ENCODE results near the gene UNK. TPM values are rescaled to one million over a fixed set of nuclear protein-coding genes. Genes with fewer than 3 reads are reported as not detected.
"Not testable (repeated sequence)": the region's sequence is repeated elsewhere in the genome, so short reads cannot be mapped to it uniquely, and the experiment has no call there.

UNK gene
- total RNA-seq, 2 donors from 2014 or later = 19.0 to 22.1 TPM

GRCh38 chr17:75845058-75845711 is 60.6 kb downstream of the UNK start:
- Mint-ChIP-seq H3K36me3 (ENCODE audit: low read depth) (peaks cover 84% of the 10 kb centered on the region), H3K27ac (peak overlapping the region; percentile 50), H3K27me3 (no peaks in the 10 kb centered on the region), H3K4me3 (peak overlapping the region; percentile 88), H3K9me3 (no peaks in the 10 kb centered on the region), H3K4me1 (no peaks in the 10 kb centered on the region)
- ATAC-seq (replicated peaks) = peak; percentile 72

DNA sequence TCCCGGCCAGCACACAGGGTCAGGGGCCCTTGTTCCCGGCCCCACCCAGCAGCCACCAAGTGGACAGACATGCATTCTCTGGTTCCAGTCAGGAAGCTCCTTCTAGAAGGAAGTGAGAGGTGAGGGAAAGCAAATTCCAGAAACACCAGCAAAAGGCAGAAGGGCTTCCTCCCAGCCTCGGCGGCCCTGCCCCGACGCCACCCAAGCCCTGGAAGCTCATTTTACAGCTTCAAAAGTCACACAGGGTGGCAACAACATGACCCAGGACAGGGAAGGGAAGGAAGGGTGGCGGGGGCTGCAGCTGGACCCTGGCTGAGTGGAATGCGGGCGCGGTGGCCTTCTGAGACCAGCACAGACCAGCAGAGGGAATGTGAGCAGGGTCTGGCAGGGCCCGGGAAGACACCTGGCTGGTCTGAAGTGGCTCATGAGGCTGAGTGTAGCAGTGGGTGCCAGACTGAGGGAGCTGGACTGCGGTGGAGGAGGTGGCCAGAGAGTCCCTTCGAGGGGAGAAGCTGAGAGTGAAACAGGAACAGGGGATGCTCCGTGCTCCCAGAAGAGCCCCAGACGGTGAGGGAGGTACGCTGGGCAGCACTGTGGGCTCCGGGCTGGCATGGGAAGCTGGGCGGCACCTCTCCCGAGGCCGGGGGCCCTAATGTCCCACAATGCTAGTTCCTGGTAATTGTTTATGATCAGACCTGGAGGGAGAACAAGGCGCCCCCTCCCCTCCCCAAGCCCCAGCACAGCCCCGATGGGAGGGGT is 61.5 kb downstream of the UNK start:
- Mint-ChIP-seq H3K4me3 (peak overlapping the region; percentile 88), H3K27ac (peak overlapping the region; percentile 50), H3K36me3 (ENCODE audit: low read depth) (peaks cover 85% of the 10 kb centered on the region), H3K9me3 (no peaks in the 10 kb centered on the region), H3K27me3 (no peaks in the 10 kb centered on the region), H3K4me1 (no peaks in the 10 kb centered on the region)
- ATAC-seq (replicated peaks) = no peak

GRCh38 chr17:75846692-75847613 is 62.3 kb downstream of the UNK start:
- no peak for ATAC-seq (replicated peaks)
- Mint-ChIP-seq H3K9me3 (no peaks in the 10 kb centered on the region), H3K4me3 (no peak overlapping the region), H3K36me3 (ENCODE audit: low read depth) (peaks cover 90% of the 10 kb centered on the region), H3K27ac (no peak overlapping the region), H3K27me3 (no peaks in the 10 kb centered on the region), H3K4me1 (no peaks in the 10 kb centered on the region)

GRCh38 chr17:75847614-75848522 is 63.3 kb downstream of the UNK start:
- peaks cover 92% of the 10 kb centered on the region for H3K36me3 Mint-ChIP-seq (ENCODE audit: low read depth)

DNA sequence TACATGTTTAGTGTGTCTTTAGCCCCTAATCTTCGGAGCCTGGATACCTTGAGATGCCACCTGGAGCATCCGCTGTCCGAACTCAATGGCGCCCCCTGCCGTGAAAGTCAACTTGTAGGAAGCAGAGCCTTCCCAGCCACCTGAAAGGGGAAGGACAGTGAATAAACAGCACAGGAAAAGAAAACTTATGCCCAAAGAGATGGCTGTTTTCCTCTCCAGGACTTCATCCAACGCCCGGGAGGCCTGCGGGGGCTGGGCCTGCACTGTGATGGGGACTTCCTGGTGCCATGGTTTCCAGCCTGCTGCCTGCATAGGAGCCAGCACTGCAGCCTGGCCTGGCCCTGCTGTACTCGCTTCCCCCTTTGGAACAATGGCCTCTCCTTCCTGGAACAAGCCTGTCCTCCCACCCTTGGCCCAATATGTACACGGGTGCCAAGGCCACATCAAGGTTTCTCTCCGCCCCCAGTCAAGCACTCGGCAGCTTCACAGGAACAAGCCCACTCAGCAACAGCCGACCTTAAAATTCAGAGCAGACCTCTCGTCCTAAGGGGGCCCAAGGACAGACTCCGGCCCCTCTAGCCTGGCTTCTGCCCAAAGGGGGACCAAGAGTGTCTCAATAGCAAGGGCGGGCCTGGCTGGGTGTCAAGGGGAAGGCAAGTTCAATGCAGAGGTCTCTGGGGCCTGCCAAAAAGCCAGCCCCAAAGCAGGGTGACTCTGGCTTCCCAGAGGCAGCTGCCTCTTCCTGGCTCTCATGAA is 64.1 kb downstream of the UNK start:
- H3K27ac Mint-ChIP-seq = peak overlapping the region; percentile 43
- ATAC-seq (replicated peaks) = no peak
- no peaks in the 10 kb centered on the region for H3K9me3 Mint-ChIP-seq
- no peaks in the 10 kb centered on the region for H3K27me3 Mint-ChIP-seq
- peaks cover 85% of the 10 kb centered on the region for H3K36me3 Mint-ChIP-seq (ENCODE audit: low read depth)
- H3K4me1 Mint-ChIP-seq = no peaks in the 10 kb centered on the region
- no peak overlapping the region for H3K4me3 Mint-ChIP-seq

More at GRCh38 chr17:75847614-75848522, 63.3 kb downstream of the UNK start:
- no peaks in the 10 kb centered on the region for H3K27me3 Mint-ChIP-seq
- H3K9me3 Mint-ChIP-seq = no peaks in the 10 kb centered on the region
- H3K4me3 Mint-ChIP-seq = no peak overlapping the region
- H3K27ac Mint-ChIP-seq = peak overlapping the region; percentile 43
- ATAC-seq (replicated peaks) = no peak
- no peaks in the 10 kb centered on the region for H3K4me1 Mint-ChIP-seq

GRCh38 chr17:75849279-75849646 is 64.7 kb downstream of the UNK start:
- Mint-ChIP-seq H3K27me3 (no peaks in the 10 kb centered on the region), H3K36me3 (ENCODE audit: low read depth) (peaks cover 79% of the 10 kb centered on the region), H3K9me3 (no peaks in the 10 kb centered on the region), H3K4me3 (no peak overlapping the region), H3K4me1 (no peaks in the 10 kb centered on the region), H3K27ac (no peak overlapping the region)
- no peak for ATAC-seq (replicated peaks)

- Mint-ChIP-seq H3K36me3 (ENCODE audit: low read depth) (peaks cover 78% of the 10 kb centered on the region), H3K4me1 (no peaks in the 10 kb centered on the region), H3K27ac (no peak overlapping the region), H3K27me3 (no peaks in the 10 kb centered on the region), H3K4me3 (no peak overlapping the region), H3K9me3 (no peaks in the 10 kb centered on the region)
- ATAC-seq (replicated peaks) = no peak
These were observed 65.1 kb downstream of the UNK start for GRCh38 chr17:75849724-75850123.

- Mint-ChIP-seq H3K27me3 (no peaks in the 10 kb centered on the region), H3K27ac (no peak overlapping the region), H3K9me3 (no peaks in the 10 kb centered on the region), H3K4me3 (no peak overlapping the region), H3K36me3 (ENCODE audit: low read depth) (peaks cover 67% of the 10 kb centered on the region), H3K4me1 (no peaks in the 10 kb centered on the region)
- ATAC-seq (replicated peaks) = no peak
These were observed 66.5 kb downstream of the UNK start for GRCh38 chr17:75850928-75851692.

DNA sequence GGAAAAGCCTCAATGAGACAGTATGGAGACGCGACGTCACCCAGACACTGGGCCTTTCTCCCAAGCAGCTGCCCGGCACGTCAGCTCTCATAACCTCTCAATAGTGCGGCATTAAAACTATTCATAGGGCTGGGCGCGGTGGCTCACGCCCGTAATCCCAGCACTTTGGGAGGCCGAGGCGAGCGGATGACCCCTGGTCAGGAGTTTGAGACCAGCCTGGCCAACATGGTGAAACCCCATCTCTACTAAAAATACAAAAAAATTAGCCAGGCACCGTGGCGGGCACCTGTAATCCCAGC is 67.0 kb downstream of the UNK start:
- not testable (repeated sequence) for ATAC-seq (replicated peaks); H3K4me3 Mint-ChIP-seq; H3K4me1 Mint-ChIP-seq; H3K27ac Mint-ChIP-seq; H3K9me3 Mint-ChIP-seq; H3K27me3 Mint-ChIP-seq
- H3K36me3 Mint-ChIP-seq (ENCODE audit: low read depth) = peaks cover 61% of the 10 kb centered on the region

DNA sequence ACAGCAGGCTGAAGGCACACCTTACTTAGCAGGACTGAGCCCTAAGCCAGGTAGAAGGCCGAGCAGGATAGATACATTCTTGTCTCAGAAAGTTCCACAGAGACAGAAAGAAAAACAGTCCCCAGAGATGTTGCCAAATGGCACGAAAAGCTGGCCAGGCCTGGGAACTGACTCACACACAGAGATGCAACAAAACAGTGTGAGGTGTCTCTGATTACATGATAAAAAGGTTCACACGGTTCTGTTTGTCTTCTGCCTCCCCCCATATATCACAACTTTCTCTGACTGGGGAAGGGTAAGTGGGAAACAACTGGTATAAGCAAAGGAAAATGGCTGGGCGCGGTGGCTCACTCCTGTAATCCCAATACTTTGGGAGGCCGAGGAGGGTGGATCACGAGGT is 68.8 kb downstream of the UNK start:
- Mint-ChIP-seq H3K27me3 (no peaks in the 10 kb centered on the region), H3K27ac (no peak overlapping the region), H3K9me3 (no peaks in the 10 kb centered on the region), H3K4me1 (peaks cover 6% of the 10 kb centered on the region), H3K4me3 (no peak overlapping the region), H3K36me3 (ENCODE audit: low read depth) (peaks cover 43% of the 10 kb centered on the region)
- no peak for ATAC-seq (replicated peaks)

- Mint-ChIP-seq H3K36me3 (ENCODE audit: low read depth) (peaks cover 35% of the 10 kb centered on the region), H3K4me3 (no peak overlapping the region), H3K4me1 (peaks cover 12% of the 10 kb centered on the region), H3K27me3 (no peaks in the 10 kb centered on the region), H3K27ac (no peak overlapping the region), H3K9me3 (no peaks in the 10 kb centered on the region)
- ATAC-seq (replicated peaks) = no peak
These were observed 69.6 kb downstream of the UNK start for GRCh38 chr17:75854101-75854748.

- Mint-ChIP-seq H3K27ac (no peak overlapping the region), H3K27me3 (no peaks in the 10 kb centered on the region), H3K4me1 (peaks cover 12% of the 10 kb centered on the region), H3K36me3 (ENCODE audit: low read depth) (peaks cover 29% of the 10 kb centered on the region), H3K9me3 (no peaks in the 10 kb centered on the region), H3K4me3 (no peak overlapping the region)
- no peak for ATAC-seq (replicated peaks)
These were observed 70.3 kb downstream of the UNK start for GRCh38 chr17:75854881-75855309.

Data from activated T-helper 17 cell treated with anti-CD3 and anti-CD28 coated beads, Interleukin-2, amount 50 U/mL, for 72 hours (primary cell).